ENCODE data around the gene TAF10.

TAF10 gene

GRCh38 chr11:6584528-6584927, 27.5 kb downstream of the TAF10 start:
- H3K27me3 ChIP-seq (replicated peaks; ENCODE audit: control insufficient read depth, insufficient read depth, low read length): no peaks in the 10 kb centered on the region
- no peak for TF ChIP-seq CTCF (IDR thresholded peaks at IDR 0.05; ENCODE audit: insufficient read depth, low read length, poor library complexity, severe bottlenecking)
- H3K36me3 ChIP-seq (ENCODE audit: control insufficient read depth, insufficient read depth, low read length): no peaks in the 10 kb centered on the region; the same call in none of the 2 replicates
- DNase-seq (ENCODE audit: extremely low read depth, insufficient read length): no peak
- H3K4me3 ChIP-seq (replicated peaks; ENCODE audit: low read depth, low read length): no peak overlapping the region

DNA sequence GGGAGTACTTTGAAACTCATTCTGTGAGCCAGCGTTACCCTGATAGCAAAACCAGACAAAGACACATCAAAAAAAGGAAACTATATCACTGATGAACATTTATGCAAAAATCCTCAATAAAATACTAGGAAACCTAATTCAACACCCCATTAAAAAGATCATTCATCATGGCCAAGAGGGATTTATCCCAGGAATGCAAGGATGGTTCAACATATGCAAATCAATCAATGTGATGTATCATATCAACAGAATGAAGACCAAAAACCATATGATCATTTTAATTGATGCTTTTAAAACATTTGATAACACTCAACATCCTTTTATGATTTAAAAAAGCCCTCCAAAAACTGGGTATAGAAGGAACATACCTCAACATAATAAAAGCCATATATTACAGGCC, 28.4 kb downstream of the TAF10 start:
- Histone ChIP-seq H3K36me3 (ENCODE audit: control insufficient read depth, insufficient read depth, low read length) (no peaks in the 10 kb centered on the region; the same call in none of the 2 replicates), H3K27me3 (replicated peaks; ENCODE audit: control insufficient read depth, insufficient read depth, low read length) (no peaks in the 10 kb centered on the region), H3K4me3 (replicated peaks; ENCODE audit: low read depth, low read length) (no peak overlapping the region)
- TF ChIP-seq CTCF (IDR thresholded peaks at IDR 0.05; ENCODE audit: insufficient read depth, low read length, poor library complexity, severe bottlenecking): no peak
- no peak for DNase-seq (ENCODE audit: extremely low read depth, insufficient read length)

DNA sequence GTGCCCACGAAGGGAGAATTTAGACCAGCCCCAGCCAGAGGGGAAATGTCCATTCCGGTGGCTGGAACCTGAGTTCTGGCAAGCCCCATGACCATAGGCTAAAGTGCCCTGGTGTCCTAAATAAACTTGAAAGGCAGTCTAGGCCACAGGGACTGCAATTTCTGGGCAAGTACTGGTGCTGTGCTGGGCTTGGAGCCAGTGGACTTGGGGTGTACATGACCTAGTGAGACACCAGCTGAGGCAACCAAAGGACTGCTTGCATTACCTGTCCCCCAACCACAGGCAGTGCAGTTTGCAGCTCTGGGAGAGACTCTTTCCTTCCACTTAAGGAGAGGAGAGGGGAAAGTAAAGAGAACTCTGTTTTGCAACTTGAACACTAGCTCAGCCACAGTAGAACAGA, 32.3 kb downstream of the TAF10 start:
- Histone ChIP-seq H3K36me3 (ENCODE audit: control insufficient read depth, insufficient read depth, low read length) (no peaks in the 10 kb centered on the region; the same call in 1 of the 2 replicates), H3K27me3 (replicated peaks; ENCODE audit: control insufficient read depth, insufficient read depth, low read length) (no peaks in the 10 kb centered on the region), H3K4me3 (replicated peaks; ENCODE audit: low read depth, low read length) (no peak overlapping the region)
- no peak for TF ChIP-seq CTCF (IDR thresholded peaks at IDR 0.05; ENCODE audit: insufficient read depth, low read length, poor library complexity, severe bottlenecking)
- no peak for DNase-seq (ENCODE audit: extremely low read depth, insufficient read length)

GRCh38 chr11:6578134-6578533, 33.9 kb downstream of the TAF10 start:
- TF ChIP-seq CTCF (IDR thresholded peaks at IDR 0.05; ENCODE audit: insufficient read depth, low read length, poor library complexity, severe bottlenecking): no peak
- Histone ChIP-seq H3K36me3 (ENCODE audit: control insufficient read depth, insufficient read depth, low read length) (no peaks in the 10 kb centered on the region; the same call in 1 of the 2 replicates), H3K27me3 (replicated peaks; ENCODE audit: control insufficient read depth, insufficient read depth, low read length) (no peaks in the 10 kb centered on the region), H3K4me3 (replicated peaks; ENCODE audit: low read depth, low read length) (no peak overlapping the region)
- no peak for DNase-seq (ENCODE audit: extremely low read depth, insufficient read length)

DNA sequence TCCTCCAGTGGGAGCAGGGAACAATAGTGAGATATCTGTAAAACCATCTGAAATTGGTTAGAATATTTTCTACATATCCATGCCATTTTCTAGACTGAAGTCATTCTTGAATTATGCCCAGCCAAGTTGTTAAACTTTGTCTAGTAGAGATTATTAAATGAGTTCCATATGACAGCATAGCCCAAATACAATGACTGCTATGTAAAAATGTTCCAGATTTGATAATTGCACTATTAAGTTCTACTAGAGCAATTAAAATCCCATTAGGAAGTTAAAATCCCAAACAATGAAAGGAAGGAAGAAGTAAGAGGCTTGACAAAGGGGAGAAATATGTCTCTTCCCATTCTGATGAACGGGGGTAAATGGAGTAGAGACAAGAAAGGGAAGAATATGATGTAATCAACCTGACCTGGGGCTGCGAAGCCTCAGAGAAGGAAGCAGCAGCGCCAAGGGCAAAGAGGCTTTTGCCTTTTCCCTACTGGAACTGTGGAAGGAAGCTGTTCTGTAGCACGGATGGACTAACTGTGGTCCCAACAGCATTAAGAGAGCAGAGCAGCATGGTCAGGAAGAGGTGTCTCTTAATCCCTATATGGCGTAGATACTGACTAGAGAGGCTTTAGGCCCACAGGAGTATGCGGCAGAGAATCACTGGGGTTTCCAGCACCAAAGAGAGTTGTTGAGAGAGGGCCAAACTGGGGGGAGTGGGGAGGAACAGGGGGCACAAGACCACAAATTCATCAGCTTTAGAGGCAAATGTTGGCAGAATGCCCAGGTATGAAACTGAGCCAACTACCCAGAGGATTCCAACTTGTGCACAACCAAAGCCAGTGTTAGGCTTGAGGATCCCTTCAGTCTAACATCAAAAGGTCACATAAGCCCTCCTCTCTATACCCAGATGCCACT, 35.3 kb downstream of the TAF10 start:
- Histone ChIP-seq H3K4me3 (replicated peaks; ENCODE audit: low read depth, low read length) (no peak overlapping the region), H3K36me3 (ENCODE audit: control insufficient read depth, insufficient read depth, low read length) (no peaks in the 10 kb centered on the region; the same call in none of the 2 replicates), H3K27me3 (replicated peaks; ENCODE audit: control insufficient read depth, insufficient read depth, low read length) (no peaks in the 10 kb centered on the region)
- TF ChIP-seq CTCF (IDR thresholded peaks at IDR 0.05; ENCODE audit: insufficient read depth, low read length, poor library complexity, severe bottlenecking): no peak
- no peak for DNase-seq (ENCODE audit: extremely low read depth, insufficient read length)
